ENCODE measurements around the gene FDXR. TPM values are rescaled to one million over a fixed set of nuclear protein-coding genes. Genes with fewer than 3 reads are reported as not detected.

The FDXR gene
- total and polyA plus RNA-seq, 4 donors = 3.9 to 10.1 (median 4.6) TPM

DNA sequence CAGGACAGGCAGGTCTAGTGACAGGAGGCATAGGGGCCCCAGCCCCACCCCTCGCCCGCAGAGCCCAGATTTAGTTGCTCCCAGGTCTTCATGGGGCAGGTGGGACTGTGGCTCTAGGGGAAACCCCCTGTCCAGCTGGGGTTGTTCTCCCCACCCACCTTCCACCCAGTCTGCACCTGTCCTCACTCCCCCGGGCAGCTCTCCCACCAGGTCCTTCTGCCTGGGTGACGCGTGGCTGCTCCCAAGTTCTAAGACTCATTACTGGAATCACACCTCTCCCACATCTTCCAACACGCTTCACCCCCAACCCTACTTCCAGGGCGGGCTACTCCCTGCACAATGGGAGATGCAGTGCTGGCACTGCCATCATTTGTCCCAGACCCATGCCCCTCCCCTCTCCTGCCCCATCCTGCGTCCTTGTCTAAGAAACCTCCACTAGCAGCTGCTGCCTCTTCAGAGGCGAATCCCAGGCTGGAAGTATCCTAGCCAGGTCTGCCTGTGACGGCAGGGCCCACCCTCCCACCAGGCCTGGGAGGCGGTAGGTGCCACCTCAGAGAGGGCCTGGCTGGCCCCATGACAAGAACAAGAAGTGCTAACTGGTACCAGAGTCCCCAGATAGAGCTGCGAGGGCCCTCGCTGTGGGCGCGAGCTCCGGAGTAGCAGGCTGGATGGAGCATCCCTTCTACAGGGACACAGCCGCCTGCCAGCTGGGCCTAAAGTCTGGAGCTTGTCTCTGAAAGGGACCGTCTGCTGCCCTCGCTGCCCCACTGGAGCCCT is 35.9 kb downstream of the FDXR start (continued):
- no peak for TF ChIP-seq CTCF (IDR thresholded peaks at IDR 0.05; ENCODE audit: low read depth, low read length, missing input control)
- TF ChIP-seq FOXA2 (IDR thresholded peaks at IDR 0.05) = no peak

DNA sequence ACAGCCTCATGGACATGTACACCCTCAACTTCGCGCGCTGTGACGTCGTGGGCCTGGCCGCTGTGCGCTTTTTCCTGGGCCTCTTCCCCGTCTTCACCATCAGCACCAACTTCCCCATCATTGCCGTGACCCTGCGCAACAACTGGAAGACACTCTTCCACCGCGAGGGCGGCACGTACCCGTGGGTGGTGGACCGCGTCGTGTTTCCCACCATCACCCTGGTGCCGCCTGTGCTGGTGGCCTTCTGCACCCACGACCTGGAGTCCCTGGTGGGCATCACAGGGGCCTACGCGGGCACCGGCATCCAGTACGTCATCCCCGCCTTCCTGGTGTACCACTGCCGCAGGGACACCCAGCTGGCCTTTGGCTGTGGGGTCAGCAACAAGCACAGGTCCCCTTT is 36.6 kb downstream of the FDXR start:
- Histone ChIP-seq H3K9ac (ENCODE audit: low read depth in 1 of 2, low read length in 2 of 2) (no peak overlapping the region), H3K4me1 (ENCODE audit: control insufficient read depth in 4 of 4, insufficient read depth in 4 of 4, low read length in 3 of 4) (no peaks in the 10 kb centered on the region), H3K4me3 (ENCODE audit: low read depth in 1 of 3, low read length in 3 of 3) (no peak overlapping the region), H3K27me3 (ENCODE audit: control insufficient read depth in 4 of 4, insufficient read depth in 4 of 4, low read length in 3 of 4) (no peaks in the 10 kb centered on the region), H3K27ac (ENCODE audit: low read depth in 1 of 2, low read length in 2 of 2) (no peak overlapping the region), H3K9me3 (ENCODE audit: control insufficient read depth in 4 of 4, low read length in 3 of 4) (no peaks in the 10 kb centered on the region), H3K36me3 (ENCODE audit: control insufficient read depth in 4 of 4, insufficient read depth in 3 of 4, low read depth in 1 of 4, low read length in 3 of 4) (peaks cover 0 to 14% (median 4%) of the 10 kb centered on the region in 4 donors)
- DNase-seq (ENCODE audit: low spot score) = no peak
- 96% methylated on average over 26 of the region's 26 CpGs for WGBS
- no peak for TF ChIP-seq JUND (IDR thresholded peaks at IDR 0.05)
- TF ChIP-seq RAD21 (IDR thresholded peaks at IDR 0.05) = no peak
- no peak for TF ChIP-seq MAX (IDR thresholded peaks at IDR 0.05)
- TF ChIP-seq ATF3 (IDR thresholded peaks at IDR 0.05) = no peak
- TF ChIP-seq FOXA2 (IDR thresholded peaks at IDR 0.05) = no peak
- TF ChIP-seq HNF4G (IDR thresholded peaks at IDR 0.05) = no peak
- no peak for TF ChIP-seq TAF1 (conservative IDR thresholded peaks at IDR 0.05)
- no peak for TF ChIP-seq FOXA1 (IDR thresholded peaks at IDR 0.05)

DNA sequence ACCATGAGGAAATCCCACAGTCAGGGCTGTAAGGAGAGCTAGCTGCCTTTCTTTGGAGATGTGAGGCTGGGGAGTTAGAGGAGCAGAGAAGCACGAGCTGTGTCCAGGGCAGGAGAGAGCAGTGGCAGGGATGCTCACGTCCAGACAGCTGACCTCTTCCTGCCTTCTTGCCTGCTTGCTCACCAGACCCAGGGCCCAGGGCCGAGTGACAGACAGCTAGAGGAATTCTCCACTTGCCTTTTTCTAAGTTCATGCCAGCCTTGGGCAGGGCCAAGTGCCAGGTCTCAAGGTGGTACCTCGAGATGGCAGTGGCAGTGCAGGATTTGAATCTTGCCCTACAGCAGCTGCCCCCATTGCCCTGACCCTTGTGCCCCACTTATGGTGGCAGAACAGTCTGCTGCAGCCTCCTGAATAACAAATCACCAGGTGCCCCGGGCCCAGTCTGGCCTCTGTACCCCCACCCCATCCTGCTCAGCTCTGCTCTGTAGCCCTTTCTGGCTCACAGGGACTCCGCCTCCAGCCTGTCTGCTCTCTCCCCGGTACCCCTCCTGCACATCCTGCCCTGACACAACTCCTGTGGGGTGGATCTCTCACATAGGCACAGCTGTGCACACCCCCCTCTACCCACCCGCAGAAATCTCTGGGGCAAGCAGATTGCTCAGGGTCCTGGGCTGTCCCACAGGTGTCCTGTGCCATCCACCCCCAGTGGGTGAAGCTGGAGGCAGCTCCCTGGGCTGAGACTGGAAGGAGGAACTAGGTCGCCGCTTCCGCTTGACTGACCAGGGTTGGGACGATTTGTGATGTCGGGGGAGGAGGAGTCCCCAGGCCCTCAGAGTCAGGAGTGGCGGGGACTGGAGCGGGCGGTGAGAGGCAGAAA is 39.1 kb downstream of the FDXR start:
- Histone ChIP-seq H3K27me3 (ENCODE audit: control insufficient read depth in 4 of 4, insufficient read depth in 4 of 4, low read length in 3 of 4) (no peaks in the 10 kb centered on the region), H3K4me3 (ENCODE audit: low read depth in 1 of 3, low read length in 3 of 3) (no peak overlapping the region), H3K27ac (ENCODE audit: low read depth in 1 of 2, low read length in 2 of 2) (no peak overlapping the region), H3K4me1 (ENCODE audit: control insufficient read depth in 4 of 4, insufficient read depth in 4 of 4, low read length in 3 of 4) (no peaks in the 10 kb centered on the region), H3K36me3 (ENCODE audit: control insufficient read depth in 4 of 4, insufficient read depth in 3 of 4, low read depth in 1 of 4, low read length in 3 of 4) (peaks cover 0 to 14% (median 4%) of the 10 kb centered on the region in 4 donors), H3K9me3 (ENCODE audit: control insufficient read depth in 4 of 4, low read length in 3 of 4) (no peaks in the 10 kb centered on the region), H3K9ac (ENCODE audit: low read depth in 1 of 2, low read length in 2 of 2) (no peak overlapping the region)
- DNase-seq (ENCODE audit: low spot score) = no peak
- WGBS = 88% methylated on average over 16 of the region's 16 CpGs
- no peak for TF ChIP-seq ATF3 (IDR thresholded peaks at IDR 0.05)
- TF ChIP-seq HNF4A (conservative IDR thresholded peaks at IDR 0.05) = no peak
- TF ChIP-seq, protein P1, sequence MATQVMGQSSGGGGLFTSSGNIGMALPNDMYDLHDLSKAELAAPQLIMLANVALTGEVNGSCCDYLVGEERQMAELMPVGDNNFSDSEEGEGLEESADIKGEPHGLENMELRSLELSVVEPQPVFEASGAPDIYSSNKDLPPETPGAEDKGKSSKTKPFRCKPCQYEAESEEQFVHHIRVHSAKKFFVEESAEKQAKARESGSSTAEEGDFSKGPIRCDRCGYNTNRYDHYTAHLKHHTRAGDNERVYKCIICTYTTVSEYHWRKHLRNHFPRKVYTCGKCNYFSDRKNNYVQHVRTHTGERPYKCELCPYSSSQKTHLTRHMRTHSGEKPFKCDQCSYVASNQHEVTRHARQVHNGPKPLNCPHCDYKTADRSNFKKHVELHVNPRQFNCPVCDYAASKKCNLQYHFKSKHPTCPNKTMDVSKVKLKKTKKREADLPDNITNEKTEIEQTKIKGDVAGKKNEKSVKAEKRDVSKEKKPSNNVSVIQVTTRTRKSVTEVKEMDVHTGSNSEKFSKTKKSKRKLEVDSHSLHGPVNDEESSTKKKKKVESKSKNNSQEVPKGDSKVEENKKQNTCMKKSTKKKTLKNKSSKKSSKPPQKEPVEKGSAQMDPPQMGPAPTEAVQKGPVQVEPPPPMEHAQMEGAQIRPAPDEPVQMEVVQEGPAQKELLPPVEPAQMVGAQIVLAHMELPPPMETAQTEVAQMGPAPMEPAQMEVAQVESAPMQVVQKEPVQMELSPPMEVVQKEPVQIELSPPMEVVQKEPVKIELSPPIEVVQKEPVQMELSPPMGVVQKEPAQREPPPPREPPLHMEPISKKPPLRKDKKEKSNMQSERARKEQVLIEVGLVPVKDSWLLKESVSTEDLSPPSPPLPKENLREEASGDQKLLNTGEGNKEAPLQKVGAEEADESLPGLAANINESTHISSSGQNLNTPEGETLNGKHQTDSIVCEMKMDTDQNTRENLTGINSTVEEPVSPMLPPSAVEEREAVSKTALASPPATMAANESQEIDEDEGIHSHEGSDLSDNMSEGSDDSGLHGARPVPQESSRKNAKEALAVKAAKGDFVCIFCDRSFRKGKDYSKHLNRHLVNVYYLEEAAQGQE (IDR thresholded peaks at IDR 0.05) = no peak
- no peak for TF ChIP-seq MAX (IDR thresholded peaks at IDR 0.05)
- TF ChIP-seq FOXA2 (IDR thresholded peaks at IDR 0.05) = no peak

Measured in liver (tissue), 9 donors.